Liver (tissue), 9 donors: ENCODE measurements around the gene INTS1. TPM values are rescaled to one million over a fixed set of nuclear protein-coding genes. Genes with fewer than 3 reads are reported as not detected.

Source experiments
- DNase-seq: peaks from one replicate; pipeline ENCODE4 v3.0.0-alpha.2; 2017; ENCODE audit warnings: low spot score
- H3K27ac ChIP-seq, 2 donors: one replicate each; pipeline ENCODE4 v1.7.0; 2013; ENCODE audit warnings: inconsistent platforms in 2 of 2, low read length in 2 of 2, control low read depth in 1 of 2, low read depth in 1 of 2, mild to moderate bottlenecking in 1 of 2
- H3K27me3 ChIP-seq, 4 donors: one replicate each; pipeline versions ENCODE4 v1.6.1 to v1.7.0; 2013; ENCODE audit warnings: low read length in 3 of 4, inconsistent platforms in 1 of 4, mild to moderate bottlenecking in 1 of 4, moderate library complexity in 1 of 4; ENCODE audit not compliant: control insufficient read depth in 4 of 4, insufficient read depth in 4 of 4
- H3K36me3 ChIP-seq, 4 donors: one replicate each; pipeline versions ENCODE4 v1.6.1 to v1.7.0; 2013; ENCODE audit warnings: low read length in 3 of 4, mild to moderate bottlenecking in 3 of 4, low read depth in 1 of 4, moderate library complexity in 1 of 4; ENCODE audit not compliant: control insufficient read depth in 4 of 4, insufficient read depth in 3 of 4
- H3K4me1 ChIP-seq, 4 donors: one replicate each; pipeline versions ENCODE4 v1.6.1 to v1.7.0; 2013; ENCODE audit warnings: low read length in 3 of 4, mild to moderate bottlenecking in 3 of 4, moderate library complexity in 1 of 4; ENCODE audit not compliant: control insufficient read depth in 4 of 4, insufficient read depth in 4 of 4
- H3K4me3 ChIP-seq, 3 donors: one replicate each; pipeline versions ENCODE4 v1.6.1 to v1.7.0; 2013; ENCODE audit warnings: low read length in 3 of 3, control low read depth in 1 of 3, low read depth in 1 of 3, mild to moderate bottlenecking in 1 of 3
- H3K9ac ChIP-seq, 2 donors: one replicate each; pipeline ENCODE4 v1.7.0; 2013; ENCODE audit warnings: low read length in 2 of 2, mild to moderate bottlenecking in 2 of 2, moderate library complexity in 2 of 2, control low read depth in 1 of 2, low read depth in 1 of 2
- H3K9me3 ChIP-seq, 4 donors: one replicate each; pipeline versions ENCODE4 v1.6.1 to v1.7.0; 2013; ENCODE audit warnings: low read length in 3 of 4; ENCODE audit not compliant: control insufficient read depth in 4 of 4
- CTCF ChIP-seq: fragments of 150-350 bp; IDR thresholded peaks from 2 replicates; pipeline ENCODE4 v1.5.1; 2017; ENCODE audit warnings: improper control_type of control experiment, low read depth, low read length; ENCODE audit not compliant: missing input control
- EGR1 ChIP-seq, 2 donors: IDR thresholded peaks; 2 replicates each; pipeline ENCODE4 v1.6.1; 2016 to 2018; ENCODE audit warnings: antibody characterized with exemption in 2 of 2, low read depth in 2 of 2
- FOXA1 ChIP-seq: IDR thresholded peaks from 2 replicates; pipeline ENCODE4 v1.6.1; 2016; ENCODE audit warnings: antibody characterized with exemption
- GABPA ChIP-seq, 2 donors: IDR thresholded peaks in 1 of 2; conservative IDR thresholded peaks in 1 of 2; 2 replicates each; pipeline ENCODE4 v1.6.1; 2016; ENCODE audit warnings: antibody characterized with exemption in 2 of 2, mild to moderate bottlenecking in 1 of 2, moderate library complexity in 1 of 2
- HNF4A ChIP-seq, 2 donors: conservative IDR thresholded peaks; 2 replicates each; pipeline ENCODE4 v1.6.1; 2016; ENCODE audit warnings: antibody characterized with exemption in 2 of 2, mild to moderate bottlenecking in 2 of 2
- HNF4G ChIP-seq: IDR thresholded peaks from 2 replicates; pipeline ENCODE4 v1.6.1; 2016; ENCODE audit warnings: antibody characterized with exemption
- JUND ChIP-seq, 2 donors: IDR thresholded peaks; 2 replicates each; pipeline ENCODE4 v1.6.1; 2016; ENCODE audit warnings: antibody characterized with exemption in 2 of 2
- NR2F2 ChIP-seq: IDR thresholded peaks from 2 replicates; pipeline ENCODE4 v1.6.1; 2016; ENCODE audit warnings: antibody characterized with exemption
- RAD21 ChIP-seq, 2 donors: IDR thresholded peaks; 2 replicates each; pipeline ENCODE4 v1.6.1; 2016; ENCODE audit warnings: antibody characterized with exemption in 2 of 2, mild to moderate bottlenecking in 2 of 2
- REST ChIP-seq: IDR thresholded peaks from 2 replicates; pipeline ENCODE4 v1.6.1; 2016; ENCODE audit warnings: antibody characterized with exemption, mild to moderate bottlenecking
- RXRA ChIP-seq, 2 donors: IDR thresholded peaks; 2 replicates each; pipeline ENCODE4 v1.6.1; 2017 to 2018; ENCODE audit warnings: antibody characterized with exemption in 2 of 2, mild to moderate bottlenecking in 1 of 2
- SP1 ChIP-seq: IDR thresholded peaks from 2 replicates; pipeline ENCODE4 v1.6.1; 2018; ENCODE audit warnings: antibody characterized with exemption, mild to moderate bottlenecking
- TAF1 ChIP-seq: conservative IDR thresholded peaks from 2 replicates; pipeline ENCODE4 v1.6.1; 2016; ENCODE audit warnings: antibody characterized with exemption, mild to moderate bottlenecking
- YY1 ChIP-seq: IDR thresholded peaks from 2 replicates; pipeline ENCODE4 v1.6.1; 2016; ENCODE audit warnings: antibody characterized with exemption, mild to moderate bottlenecking
- ZBTB33 ChIP-seq: IDR thresholded peaks from 2 replicates; pipeline ENCODE4 v1.6.1; 2016; ENCODE audit warnings: antibody characterized with exemption
- WGBS: extraction: QIAGEN DNeasy Blood & Tissue Kit; methylation state at CpG from one replicate; pipeline ENCODE4 v1.1.7; 2013; 5-methylcytosine and 5-hydroxymethylcytosine counted together
- polyA plus RNA-seq, 2 donors: library from polyadenylated mRNA; stranded (reverse) in 1 of 2; unstranded in 1 of 2; fragments of 200-250 nt in 1 of 2; fragments of >200 nt in 1 of 2; fragmentation: Nextera tagmentation in 1 of 2; extraction: Ambion mirVana in 1 of 2; gene quantifications; one replicate each; pipeline versions ENCODE4 v1.2.1 to v1.2.3, GENCODE V29; 2013 to 2015
- total RNA-seq, 2 donors: library from RNA; depleted of rRNA; stranded (reverse); fragments of >200 nt; gene quantifications; one replicate each; pipeline ENCODE4 v1.2.3, GENCODE V29; 2014
- donor health status: healthy.
- donor health status: healthy.
- donor health status: healthy.
- donor health status: healthy.
- donor health status: healthy.

Gene INTS1
- total and polyA plus RNA-seq, 4 donors: 14.6 to 37.9 (median 30.7) TPM

GRCh38 chr7:1470901-1471300, 33.3 kb downstream of the INTS1 start:
- DNase-seq: no peak
- TF ChIP-seq GABPA (IDR thresholded peaks at IDR 0.05 in 1 of 2, conservative IDR thresholded peaks at IDR 0.05 in 1 of 2) (no peak), NR2F2 (no peak), SP1 (no peak), CTCF (no peak), REST (no peak), EGR1 (IDR thresholded peaks at IDR 0.05; ENCODE audit: low read depth in 2 of 2) (no peak), HNF4G (no peak), RAD21 (IDR thresholded peaks at IDR 0.05) (no peak), TAF1 (no peak)
- WGBS: 97% methylated on average over 21 of the region's 21 CpGs
- H3K27me3 ChIP-seq: no peaks in the 10 kb centered on the region
- no peak overlapping the region for H3K9ac ChIP-seq
- no peak overlapping the region for H3K4me3 ChIP-seq
- peaks cover 6 to 12% (median 11%) of the 10 kb centered on the region in 4 donors for H3K4me1 ChIP-seq
- no peaks in the 10 kb centered on the region for H3K9me3 ChIP-seq
- H3K27ac ChIP-seq: no peak overlapping the region
- H3K36me3 ChIP-seq: peaks cover 2 to 41% (median 21%) of the 10 kb centered on the region in 4 donors

GRCh38 chr7:1468643-1469298, 35.4 kb downstream of the INTS1 start:
- H3K27ac ChIP-seq: no peak overlapping the region
- no peaks in the 10 kb centered on the region for H3K9me3 ChIP-seq
- DNase-seq: no peak
- TF ChIP-seq RXRA (IDR thresholded peaks at IDR 0.05): no peak
- TF ChIP-seq SP1: no peak
- TF ChIP-seq CTCF: no peak
- no peak for TF ChIP-seq NR2F2
- TF ChIP-seq EGR1 (IDR thresholded peaks at IDR 0.05; ENCODE audit: low read depth in 2 of 2): no peak
- TF ChIP-seq GABPA (IDR thresholded peaks at IDR 0.05 in 1 of 2, conservative IDR thresholded peaks at IDR 0.05 in 1 of 2): no peak
- no peak for TF ChIP-seq REST
- no peak for TF ChIP-seq FOXA1
- no peak for TF ChIP-seq YY1
- no peak for TF ChIP-seq JUND (IDR thresholded peaks at IDR 0.05)
- TF ChIP-seq ZBTB33: no peak
- TF ChIP-seq HNF4A (conservative IDR thresholded peaks at IDR 0.05): no peak
- H3K4me1 ChIP-seq: peaks cover 6 to 12% (median 11%) of the 10 kb centered on the region in 4 donors
- H3K4me3 ChIP-seq: no peak overlapping the region
- no peaks in the 10 kb centered on the region for H3K27me3 ChIP-seq
- peaks cover 2 to 33% (median 17%) of the 10 kb centered on the region in 4 donors for H3K36me3 ChIP-seq
- H3K9ac ChIP-seq: no peak overlapping the region
- 93% methylated on average over 24 of the region's 24 CpGs for WGBS
